DOHH2 (cell line): Measurements from ENCODE around the gene ARHGAP1.

Source experiments
- CTCF ChIP-seq: fragments of 200-600 bp; sonication (generic); IDR thresholded peaks from one replicate; pipeline ENCODE4 v1.5.1; 2014; ENCODE audit warnings: antibody characterized with exemption, mild to moderate bottlenecking, low read depth, low read length; ENCODE audit not compliant: poor library complexity, severe bottlenecking
- EZH2phosphoT487 ChIP-seq: fragments of 200-600 bp; sonication (generic); IDR thresholded peaks from 2 replicates; pipeline ENCODE4 v1.6.1; 2017; ENCODE audit warnings: borderline replicate concordance, mild to moderate bottlenecking, antibody characterized with exemption, low read length, moderate library complexity, mixed read lengths

- TF ChIP-seq CTCF (no peak), EZH2phosphoT487 (no peak)
These were observed 25.2 kb upstream of the ARHGAP1 start for GRCh38 chr11:46725338-46726205.
